H1 (cell line): ENCODE results near the gene ENTR1. TPM values are rescaled to one million over a fixed set of nuclear protein-coding genes. Genes with fewer than 3 reads are reported as not detected.

Experiments used
- CTCF ChIA-PET: fragments of 300-600 bp; sonication (Branson Sonifier 250); formaldehyde crosslinking; loops from one replicate; lab custom pipeline; 2021; ENCODE audit not compliant: partially characterized antibody; lab: Charles Lee
- POLR2A ChIA-PET: fragments of 300-600 bp; sonication (Branson Sonifier 250); formaldehyde crosslinking; loops from one replicate; lab custom pipeline; 2021; ENCODE audit warnings: inconsistent platforms; ENCODE audit not compliant: partially characterized antibody; lab: Charles Lee
- DNase-seq, 2 experiments: peaks; one replicate each; pipeline versions ENCODE4 v3.0.0 to v3.0.0-alpha.2; 2010 to 2022; ENCODE audit warnings: low spot score in 2 of 2, low read depth in 1 of 2, mixed read lengths in 1 of 2
- FAIRE-seq: peaks from 2 replicates; lab custom pipeline; 2011; peaks lifted over from hg19 to GRCh38; lab: Jason Lieb, UNC
- H2AFZ ChIP-seq: 2 replicates; pipeline ENCODE4 v1.8.1; 2012; ENCODE audit warnings: low read length, inconsistent platforms
- H2AK5ac ChIP-seq: 2 replicates; pipeline ENCODE4 v1.6.1; 2013; ENCODE audit warnings: low read depth, low read length
- H2BK120ac ChIP-seq: replicated peaks from 2 replicates; pipeline ENCODE3; 2013; ENCODE audit warnings: low read depth, low read length, inconsistent platforms
- H2BK12ac ChIP-seq: 2 replicates; pipeline ENCODE4 v1.6.1; 2013; ENCODE audit warnings: low read depth, low read length
- H2BK15ac ChIP-seq: 2 replicates; pipeline ENCODE4 v1.6.1; 2013; ENCODE audit warnings: low read length
- H2BK20ac ChIP-seq: 2 replicates; pipeline ENCODE4 v1.6.1; 2013; ENCODE audit warnings: low read length
- H2BK5ac ChIP-seq: 2 replicates; pipeline ENCODE4 v1.6.1; 2013; ENCODE audit warnings: low read depth, low read length
- H3K14ac ChIP-seq: 2 replicates; pipeline ENCODE4 v1.6.1; 2013; ENCODE audit warnings: inconsistent platforms; ENCODE audit not compliant: insufficient read length
- H3K18ac ChIP-seq: 2 replicates; pipeline ENCODE4 v1.6.1; 2013; ENCODE audit warnings: low read length; ENCODE audit errors: extremely low read depth
- H3K23ac ChIP-seq: 2 replicates; pipeline ENCODE4 v1.6.1; 2013; ENCODE audit warnings: inconsistent platforms; ENCODE audit not compliant: insufficient read length
- H3K23me2 ChIP-seq: 2 replicates; pipeline ENCODE4 v1.6.1; 2013; ENCODE audit warnings: low read depth, low read length
- H3K27ac ChIP-seq: 2 replicates; pipeline ENCODE4 v1.6.1; 2011; ENCODE audit warnings: low read depth, low read length, inconsistent platforms
- H3K27me3 ChIP-seq, 4 experiments: replicated peaks in 1 of 4; 1 replicate in 1 of 4; 2 replicates in 3 of 4; pipeline versions ENCODE4 v1.6.1 to v1.8.1; 2011 to 2013; ENCODE audit warnings: low read length in 3 of 4, mild to moderate bottlenecking in 3 of 4, inconsistent platforms in 2 of 4, mixed read lengths in 2 of 4, moderate library complexity in 1 of 4; ENCODE audit not compliant: control insufficient read depth in 3 of 4, insufficient read depth in 3 of 4; ENCODE audit errors: extremely low read depth in 1 of 4
- H3K36me3 ChIP-seq, 4 experiments: 2 replicates each; pipeline versions ENCODE4 v1.6.1 to v1.8.1; 2011 to 2013; ENCODE audit warnings: mild to moderate bottlenecking in 4 of 4, low read length in 3 of 4, moderate library complexity in 2 of 4, control low read depth in 1 of 4, inconsistent platforms in 1 of 4; ENCODE audit not compliant: insufficient read depth in 4 of 4, control insufficient read depth in 2 of 4
- H3K4ac ChIP-seq: replicated peaks from 2 replicates; pipeline ENCODE3; 2013; ENCODE audit warnings: low read length, low read depth, mixed read lengths, inconsistent platforms; ENCODE audit not compliant: insufficient read length
- H3K4me1 ChIP-seq, 4 experiments: replicated peaks in 1 of 4; 1 replicate in 1 of 4; 2 replicates in 3 of 4; pipeline versions ENCODE4 v1.6.1 to v1.8.1; 2011 to 2013; ENCODE audit warnings: low read length in 3 of 4, inconsistent platforms in 2 of 4, mixed read lengths in 1 of 4; ENCODE audit not compliant: insufficient read depth in 4 of 4, control insufficient read depth in 3 of 4
- H3K4me2 ChIP-seq, 2 experiments: 2 replicates each; pipeline versions ENCODE4 v1.6.1 to v1.8.1; 2011 to 2013; ENCODE audit warnings: low read depth in 2 of 2, low read length in 2 of 2, control low read depth in 1 of 2, inconsistent platforms in 1 of 2, mild to moderate bottlenecking in 1 of 2; ENCODE audit not compliant: insufficient read depth in 1 of 2
- H3K4me3 ChIP-seq, 4 experiments: fragments of 200-600, 300-600 bp in 1 of 4; sonication (generic), shearing (Covaris generic), sonication (Bioruptor Twin) in 1 of 4; 2 replicates each; pipeline versions ENCODE4 v1.5.1 to v1.8.1; 2011 to 2016; ENCODE audit warnings: low read length in 4 of 4, low read depth in 3 of 4, control low read depth in 2 of 4, inconsistent platforms in 2 of 4, mild to moderate bottlenecking in 2 of 4, mixed read lengths in 1 of 4, moderate library complexity in 1 of 4; ENCODE audit not compliant: insufficient read depth in 2 of 4; ENCODE audit errors: extremely low read depth in 1 of 4
- H3K56ac ChIP-seq: replicated peaks from 2 replicates; pipeline ENCODE3; 2013; ENCODE audit warnings: low read depth, mild to moderate bottlenecking, mixed read lengths, low read length, inconsistent platforms; ENCODE audit not compliant: insufficient read length
- H3K79me1 ChIP-seq: 2 replicates; pipeline ENCODE4 v1.6.1; 2013; ENCODE audit warnings: low read depth, low read length, control low read depth
- H3K79me2 ChIP-seq, 2 experiments: 2 replicates each; pipeline versions ENCODE4 v1.6.1 to v1.8.1; 2012 to 2013; ENCODE audit warnings: low read length in 2 of 2, mild to moderate bottlenecking in 2 of 2, inconsistent platforms in 1 of 2; ENCODE audit not compliant: insufficient read depth in 2 of 2, control insufficient read depth in 1 of 2
- H3K9ac ChIP-seq, 4 experiments: replicated peaks in 1 of 4; 1 replicate in 1 of 4; 2 replicates in 3 of 4; pipeline versions ENCODE4 v1.6.1 to v1.8.1; 2011 to 2013; ENCODE audit warnings: low read depth in 3 of 4, low read length in 3 of 4, control low read depth in 2 of 4, mild to moderate bottlenecking in 2 of 4, moderate library complexity in 2 of 4, inconsistent platforms in 1 of 4; ENCODE audit errors: extremely low read depth in 1 of 4
- H3K9me3 ChIP-seq, 2 experiments: 2 replicates each; pipeline versions ENCODE4 v1.6.1 to v1.8.1; 2012 to 2013; ENCODE audit warnings: mild to moderate bottlenecking in 2 of 2, moderate library complexity in 2 of 2, control low read depth in 1 of 2, inconsistent platforms in 1 of 2, low read depth in 1 of 2, low read length in 1 of 2, mixed read lengths in 1 of 2; ENCODE audit not compliant: insufficient read depth in 2 of 2
- H4K20me1 ChIP-seq, 2 experiments: replicated peaks in 1 of 2; 2 replicates each; pipeline versions ENCODE3 to v1.8.1; 2011 to 2013; ENCODE audit warnings: inconsistent platforms in 2 of 2, low read length in 2 of 2, mild to moderate bottlenecking in 1 of 2; ENCODE audit not compliant: insufficient read depth in 2 of 2, control insufficient read depth in 1 of 2
- H4K5ac ChIP-seq: 2 replicates; pipeline ENCODE4 v1.6.1; 2013; ENCODE audit warnings: low read length, low read depth, mixed read lengths, inconsistent platforms; ENCODE audit not compliant: insufficient read length
- H4K8ac ChIP-seq: 2 replicates; pipeline ENCODE4 v1.8.0; 2013; ENCODE audit warnings: mild to moderate bottlenecking, moderate library complexity, low read length, inconsistent platforms; ENCODE audit not compliant: insufficient read depth; ENCODE audit errors: extremely low read depth
- H4K91ac ChIP-seq: replicated peaks from 2 replicates; pipeline ENCODE3; 2013; ENCODE audit warnings: low read length, mixed read lengths, inconsistent platforms; ENCODE audit not compliant: insufficient read length
- EGR1 ChIP-seq: IDR thresholded peaks from 2 replicates; pipeline ENCODE4 v1.6.1; 2011; ENCODE audit warnings: low read depth, low read length, borderline replicate concordance
- WGBS, 2 experiments: shearing (Covaris generic) in 1 of 2; methylation state at CpG; one replicate each; pipeline versions ENCODE4 v1.1.6 to v1.1.7; 2013 to 2015; ENCODE audit warnings: low lambda C conversion rate in 2 of 2, mixed read lengths in 2 of 2, inconsistent platforms in 1 of 2, low coverage in 1 of 2, missing lambda C conversion rate in 1 of 2; ENCODE audit not compliant: insufficient replicate concordance in 2 of 2, insufficient coverage in 1 of 2, insufficient read length in 1 of 2; ENCODE audit errors: extremely low coverage in 1 of 2, missing lambda C conversion rate in 1 of 2; 5-methylcytosine and 5-hydroxymethylcytosine counted together
- polyA plus RNA-seq, 7 experiments: library from polyadenylated mRNA; depleted of rRNA in 3 of 7; stranded (reverse) in 5 of 7; unstranded in 2 of 7; fragments of >200 nt in 5 of 7; fragments of 200-250 nt in 2 of 7; gene quantifications; 1 replicate in 5 of 7; 2 replicates in 1 of 7; 4 replicates in 1 of 7; pipeline versions ENCODE4 v1.2.1 to v1.2.3, GENCODE V29; 2011 to 2013; ENCODE audit warnings: missing spikeins in 2 of 7, mixed read lengths in 2 of 7
- total RNA-seq: library from RNA; stranded (reverse); fragmentation: NEBNext Ultra II Directional; extraction: Animal tissue kit (Norgen Biotek cat#: 25700); gene quantifications from 2 replicates; pipeline ENCODE4 v1.2.1, GENCODE V29; 2021

The ENTR1 gene
- total and polyA plus RNA-seq, 2 of the 8 experiments (the other 6 are each of a cell fraction or from before 2014, with no cell fraction given): 65.2 to 102 TPM

DNA sequence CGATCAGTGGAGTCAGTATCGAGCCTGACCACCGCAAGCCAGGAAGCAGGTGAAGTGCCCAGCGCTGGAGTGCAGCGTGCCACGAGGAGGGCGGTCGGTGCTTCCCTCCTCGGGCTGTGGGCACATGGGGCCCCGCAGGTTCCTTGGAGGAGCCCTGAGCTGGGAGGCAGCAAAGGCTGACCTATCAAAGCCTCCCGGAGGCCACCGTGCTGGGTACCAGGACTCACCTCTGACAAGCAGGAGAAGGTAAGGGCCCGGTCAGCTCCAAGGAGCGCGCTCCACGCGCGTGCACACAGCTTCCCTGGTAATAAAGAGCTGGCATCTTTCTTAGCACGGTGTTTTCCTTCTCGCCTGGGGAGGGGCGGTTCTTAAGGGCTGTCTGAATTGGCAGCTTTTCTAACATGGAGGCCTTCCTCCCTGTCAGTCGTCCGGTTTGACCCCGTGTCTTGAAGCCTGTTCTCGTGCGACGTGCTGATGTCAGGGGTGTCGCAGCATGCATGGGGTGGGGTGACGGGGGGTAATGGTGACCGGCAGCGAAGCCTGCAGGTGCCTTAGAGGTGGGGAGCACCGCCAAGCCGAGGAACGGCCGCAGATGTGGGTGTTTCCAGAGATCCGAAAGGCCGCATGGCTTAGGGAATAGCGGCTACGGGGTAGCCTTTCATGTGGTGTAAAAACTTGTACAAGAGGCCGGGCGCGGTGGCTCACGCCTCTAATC lies 13.2 kb upstream of the ENTR1 start:
- Histone ChIP-seq H3K4me2 (no peak overlapping the region), H3K27me3 (no peaks in the 10 kb centered on the region), H2BK15ac (no peak overlapping the region), H3K23me2 (no peaks in the 10 kb centered on the region), H3K56ac (no peak overlapping the region), H2BK120ac (no peak overlapping the region), H3K79me1 (no peaks in the 10 kb centered on the region), H3K4ac (no peak overlapping the region), H3K4me1 (no peaks in the 10 kb centered on the region), H3K23ac (no peak overlapping the region), H2BK5ac (no peak overlapping the region), H3K9ac (no peak overlapping the region), H3K14ac (no peak overlapping the region), H4K20me1 (peaks cover 3 to 5% of the 10 kb centered on the region in 2 experiments), H4K5ac (no peak overlapping the region), H3K4me3 (no peak overlapping the region), H2AK5ac (no peak overlapping the region), H3K18ac (no peak overlapping the region), H4K8ac (peak overlapping the region; percentile 57; the same call in 1 of the 2 replicates), H2BK20ac (no peak overlapping the region), H3K9me3 (no peaks in the 10 kb centered on the region), H3K79me2 (no peaks in the 10 kb centered on the region), H2AFZ (no peak overlapping the region), H3K27ac (no peak overlapping the region), H3K36me3 (peaks cover 21 to 36% (median 35%) of the 10 kb centered on the region in 4 experiments), H2BK12ac (no peak overlapping the region), H4K91ac (no peak overlapping the region)
- DNase-seq (no peak), FAIRE-seq (no peak)
- CTCF ChIA-PET: interaction anchor here (0.7 to 2.3 kb wide), 4 partner anchors 15 to 85 kb away, joined by 3 to 12 read pairs (median 4); no protein-coding TSS in a partner anchor
- POLR2A ChIA-PET: interaction anchor here (0.8 to 4.0 kb wide), 9 partner anchors 11 to 51 kb away, joined by 3 to 26 read pairs (median 5); partner anchors contain the start of genes CARD9, ENTR1 and PMPCA
- no peak for TF ChIP-seq EGR1
- 92% methylated on average over 43 of the region's 43 CpGs; no CpG with 5 or more reads in 1 of the 2 experiments for WGBS, 2 experiments
